Testis (tissue), 3 donors: ENCODE measurements around the gene IL1RAPL2. TPM values are rescaled to one million over a fixed set of nuclear protein-coding genes. Genes with fewer than 3 reads are reported as not detected.
"Not testable (repeated sequence)": the region's sequence is repeated elsewhere in the genome, so short reads cannot be mapped to it uniquely, and the experiment has no call there.

ENCODE experiments used
- DNase-seq: peaks from one replicate; pipeline ENCODE4 v3.0.0-alpha.2; 2019
- H3K27ac ChIP-seq, 2 donors: fragments of 200-600 bp; sonication (generic); one replicate each; pipeline ENCODE4 v1.5.1; 2019
- H3K27me3 ChIP-seq: fragments of 200-600 bp; sonication (generic); one replicate; pipeline ENCODE4 v1.5.1; 2019
- H3K36me3 ChIP-seq: fragments of 200-600 bp; sonication (generic); one replicate; pipeline ENCODE4 v1.5.1; 2017; ENCODE audit warnings: low read depth; ENCODE audit errors: missing control alignments
- H3K4me1 ChIP-seq: fragments of 200-600 bp; sonication (generic); one replicate; pipeline ENCODE4 v1.5.1; 2019
- H3K4me3 ChIP-seq, 2 donors: fragments of 200-600 bp; sonication (generic); one replicate each; pipeline ENCODE4 v1.5.1; 2017 to 2019
- H3K9me3 ChIP-seq: fragments of 200-600 bp; sonication (generic); one replicate; pipeline ENCODE4 v1.5.1; 2017
- CTCF ChIP-seq, 3 experiments: fragments of 450-650 bp in 2 of 3; fragments of 200-600 bp in 1 of 3; sonication (generic) in 1 of 3; IDR thresholded peaks; one replicate each; pipeline ENCODE4 v1.5.1; 2016 to 2019; ENCODE audit warnings: antibody characterized with exemption in 3 of 3, mild to moderate bottlenecking in 2 of 3, moderate library complexity in 1 of 3
- POLR2A ChIP-seq: fragments of 450-650 bp; IDR thresholded peaks from one replicate; pipeline ENCODE4 v1.6.1; 2017; ENCODE audit warnings: antibody characterized with exemption, mild to moderate bottlenecking, moderate library complexity
- WGBS, 2 donors: methylation state at CpG; one replicate each; pipeline ENCODE4 v1.1.5; 2018; 5-methylcytosine and 5-hydroxymethylcytosine counted together
- intact Hi-C: fragments of 100-400 bp; cut with DNase I; formaldehyde crosslinking; loops from one replicate; pipeline ENCODE4 v1.15.1; 2023; ENCODE audit warnings: low total_unique reads
- polyA plus RNA-seq: library from polyadenylated mRNA; stranded (reverse); fragments of 350-450 nt; fragmentation: Illumina TruSeq; extraction: RNeasy Lipid Tissue Mini Kit (QIAGEN cat#74804); gene quantifications from one replicate; pipeline ENCODE4 v1.2.3, GENCODE V29; 2014; ENCODE audit warnings: low read depth, low replicate concordance; ENCODE audit not compliant: insufficient read depth
- total RNA-seq, 2 donors: library from RNA; depleted of rRNA; stranded (reverse); fragments of >200 nt; gene quantifications; one replicate each; pipeline ENCODE4 v1.2.3, GENCODE V29; 2016

Gene IL1RAPL2
- total and polyA plus RNA-seq, 3 donors from 2014 or later = 0.47 to 1.3 (median 1.2) TPM

GRCh38 chrX:104877504-104877903 lies 311.5 kb downstream of the IL1RAPL2 start:
- no peaks in the 10 kb centered on the region for H3K4me1 ChIP-seq
- no peaks in the 10 kb centered on the region for H3K27me3 ChIP-seq
- no peak for DNase-seq
- no peak overlapping the region for H3K27ac ChIP-seq
- WGBS, 2 donors = 83 to 100% methylated on average over 1 of the region's 1 CpG
- intact Hi-C loops = no loop called here
- H3K36me3 ChIP-seq = no peaks in the 10 kb centered on the region
- H3K4me3 ChIP-seq = no peak overlapping the region
- no peaks in the 10 kb centered on the region for H3K9me3 ChIP-seq
- TF ChIP-seq POLR2A (no peak), CTCF (IDR thresholded peaks at IDR 0.05) (no peak)

- TF ChIP-seq CTCF (IDR thresholded peaks at IDR 0.05) (no peak), POLR2A (no peak)
- no peak for DNase-seq
- Histone ChIP-seq H3K27me3 (no peaks in the 10 kb centered on the region), H3K27ac (no peak overlapping the region), H3K4me1 (no peaks in the 10 kb centered on the region), H3K4me3 (no peak overlapping the region), H3K36me3 (no peaks in the 10 kb centered on the region), H3K9me3 (no peaks in the 10 kb centered on the region)
- intact Hi-C loops = no loop called here
- 36 to 46% methylated on average over 4 of the region's 4 CpGs for WGBS, 2 donors
Measured at GRCh38 chrX:104902070-104902469, 336.1 kb downstream of the IL1RAPL2 start.

GRCh38 chrX:104909694-104910093 lies 343.7 kb downstream of the IL1RAPL2 start:
- H3K27me3 ChIP-seq, H3K4me3 ChIP-seq, H3K4me1 ChIP-seq, H3K27ac ChIP-seq, H3K36me3 ChIP-seq, DNase-seq, H3K9me3 ChIP-seq, intact Hi-C loops: not testable (repeated sequence)
- 58% methylated on average over 4 of the region's 10 CpGs; no CpG with 5 or more reads in 1 of the 2 donors for WGBS, 2 donors

DNA sequence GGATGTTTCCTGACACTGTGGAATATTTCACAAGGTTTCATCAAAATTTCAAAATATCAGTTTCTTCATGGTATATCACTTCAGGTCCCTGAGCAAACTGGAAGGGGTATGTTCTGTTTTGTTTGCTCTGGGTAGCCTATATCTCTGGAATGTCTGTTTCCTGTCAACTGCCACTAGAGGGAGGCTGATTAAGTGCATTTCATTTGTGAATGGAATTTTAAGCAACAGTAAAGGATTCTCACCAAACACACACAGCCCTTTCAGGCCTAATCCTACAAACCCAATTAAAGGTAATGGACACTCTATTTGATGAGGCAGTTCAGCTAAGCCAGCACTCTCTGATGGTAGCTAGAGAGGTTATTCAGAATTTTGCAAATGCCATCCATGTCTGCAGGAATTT lies 347.3 kb downstream of the IL1RAPL2 start:
- intact Hi-C loops = no loop called here
- Histone ChIP-seq H3K4me1 (no peaks in the 10 kb centered on the region), H3K4me3 (no peak overlapping the region), H3K27me3 (no peaks in the 10 kb centered on the region), H3K36me3 (no peaks in the 10 kb centered on the region), H3K27ac (no peak overlapping the region), H3K9me3 (no peaks in the 10 kb centered on the region)
- DNase-seq = peak; percentile 13
- TF ChIP-seq POLR2A = no peak
- peak in 2 of 3 experiments; percentile 19 to 26 for TF ChIP-seq CTCF (IDR thresholded peaks at IDR 0.05)

GRCh38 chrX:104914686-104915085 lies 348.7 kb downstream of the IL1RAPL2 start:
- intact Hi-C loops, H3K27me3 ChIP-seq, H3K4me1 ChIP-seq, H3K27ac ChIP-seq, H3K4me3 ChIP-seq, H3K36me3 ChIP-seq, H3K9me3 ChIP-seq, DNase-seq: not testable (repeated sequence)
- 93 to 95% methylated on average over 3 to 5 of the region's 5 CpGs for WGBS, 2 donors

- no peak overlapping the region for H3K27ac ChIP-seq
- H3K9me3 ChIP-seq = no peaks in the 10 kb centered on the region
- WGBS, 2 donors = 78 to 88% methylated on average over 1 of the region's 1 CpG
- DNase-seq = no peak
- TF ChIP-seq POLR2A = no peak
- no peak for TF ChIP-seq CTCF (IDR thresholded peaks at IDR 0.05)
- no peaks in the 10 kb centered on the region for H3K27me3 ChIP-seq
- intact Hi-C loops = no loop called here
- no peak overlapping the region for H3K4me3 ChIP-seq
- no peaks in the 10 kb centered on the region for H3K4me1 ChIP-seq
- H3K36me3 ChIP-seq = no peaks in the 10 kb centered on the region
Measured at GRCh38 chrX:104918122-104918521, 352.1 kb downstream of the IL1RAPL2 start.
